GM12878 (cell line): ENCODE data around the gene TOM1L2.

Source experiments
- FOS ChIP-seq: IDR thresholded peaks from 3 replicates; pipeline ENCODE4 v1.6.1; 2011; ENCODE audit warnings: borderline replicate concordance; ENCODE audit not compliant: insufficient read length; ENCODE audit errors: extremely low read depth
- POLR2AphosphoS2 ChIP-seq: IDR thresholded peaks from 2 replicates; pipeline ENCODE4 v1.6.1; 2011; ENCODE audit warnings: low read depth, mild to moderate bottlenecking, low read length, improper control_type of control experiment, moderate library complexity
- ZNF207 ChIP-seq: fragments of 450-650 bp; IDR thresholded peaks from 2 replicates; pipeline ENCODE4 v1.6.1; 2014; ENCODE audit warnings: antibody characterized with exemption, mild to moderate bottlenecking, borderline replicate concordance

GRCh38 chr17:17909078-17909477 lies 63.1 kb downstream of the TOM1L2 start:
- TF ChIP-seq FOS, result no peak
- no peak for TF ChIP-seq ZNF207
- TF ChIP-seq POLR2AphosphoS2, result no peak
